Tibial nerve (tissue), 4 donors: Measurements from ENCODE around the gene RPL35A. TPM values are rescaled to one million over a fixed set of nuclear protein-coding genes. Genes with fewer than 3 reads are reported as not detected.

Experiments used
- DNase-seq, 2 donors: peaks; one replicate each; pipeline ENCODE4 v3.0.0-alpha.2; 2019; ENCODE audit warnings: low spot score in 2 of 2
- H3K27ac ChIP-seq, 4 donors: fragments of 200-600 bp; sonication (generic) in 3 of 4; one replicate each; pipeline ENCODE4 v1.5.1; 2017 to 2019; ENCODE audit warnings: mild to moderate bottlenecking in 1 of 4
- H3K27me3 ChIP-seq, 2 donors: fragments of 200-600 bp; sonication (generic) in 1 of 2; one replicate each; pipeline versions ENCODE4 v1.5.1 to v1.6.0; 2017 to 2019
- H3K36me3 ChIP-seq, 3 donors: fragments of 200-600 bp; sonication (generic); one replicate each; pipeline ENCODE4 v1.5.1; 2018 to 2019
- H3K4me1 ChIP-seq, 4 donors: fragments of 200-600 bp; sonication (generic) in 3 of 4; one replicate each; pipeline ENCODE4 v1.5.1; 2017 to 2019
- H3K4me3 ChIP-seq, 4 donors: fragments of 200-600 bp; sonication (generic) in 3 of 4; one replicate each; pipeline ENCODE4 v1.5.1; 2017 to 2019; ENCODE audit warnings: mild to moderate bottlenecking in 1 of 4, moderate library complexity in 1 of 4
- H3K9me3 ChIP-seq, 4 donors: fragments of 200-600 bp; sonication (generic) in 3 of 4; one replicate each; pipeline ENCODE4 v1.5.1; 2017 to 2019
- CTCF ChIP-seq, 5 experiments: fragments of 200-600 bp in 3 of 5; fragments of 450-650 bp in 2 of 5; sonication (generic) in 3 of 5; IDR thresholded peaks; one replicate each; pipeline ENCODE4 v1.5.1; 2016 to 2019; ENCODE audit warnings: antibody characterized with exemption in 5 of 5, mild to moderate bottlenecking in 3 of 5, moderate library complexity in 2 of 5
- EP300 ChIP-seq, 2 donors: sonication (generic); formaldehyde crosslinking; IDR thresholded peaks; one replicate each; pipeline ENCODE4 v1.6.1; 2017; ENCODE audit warnings: antibody characterized with exemption in 2 of 2, mild to moderate bottlenecking in 1 of 2
- POLR2A ChIP-seq, 2 donors: fragments of 450-650 bp; IDR thresholded peaks; one replicate each; pipeline ENCODE4 v1.6.1; 2017; ENCODE audit warnings: antibody characterized with exemption in 2 of 2, mild to moderate bottlenecking in 2 of 2, moderate library complexity in 2 of 2
- WGBS, 2 donors: methylation state at CpG; one replicate each; pipeline ENCODE4 v1.1.5; 2018; 5-methylcytosine and 5-hydroxymethylcytosine counted together
- total RNA-seq, 4 donors: library from RNA; depleted of rRNA; stranded (reverse); fragments of >200 nt; gene quantifications; one replicate each; pipeline ENCODE4 v1.1.0, GENCODE V29; 2016

Gene RPL35A
- total RNA-seq, 4 donors from 2014 or later, result 250 to 531 (median 413) TPM

- peaks cover 4 to 62% (median 39%) of the 10 kb centered on the region in 3 donors for H3K36me3 ChIP-seq
- no peak overlapping the region for H3K27ac ChIP-seq
- no peaks in the 10 kb centered on the region for H3K27me3 ChIP-seq
- no peak for DNase-seq
- H3K9me3 ChIP-seq, result no peaks in the 10 kb centered on the region
- H3K4me3 ChIP-seq, result no peak overlapping the region
- 61 to 63% methylated on average over 7 of the region's 7 CpGs for WGBS, 2 donors
- TF ChIP-seq CTCF (IDR thresholded peaks at IDR 0.05), result no peak
- peaks cover 0 to 68% (median 34%) of the 10 kb centered on the region in 4 donors for H3K4me1 ChIP-seq
These were observed 3.9 kb downstream of the RPL35A start for GRCh38 chr3:197953881-197954280.

GRCh38 chr3:197955892-197956477 lies 6.0 kb downstream of the RPL35A start:
- no peak overlapping the region for H3K27ac ChIP-seq
- no peaks in the 10 kb centered on the region for H3K27me3 ChIP-seq
- H3K4me3 ChIP-seq, result no peak overlapping the region
- DNase-seq, result no peak
- peaks cover 4 to 61% (median 37%) of the 10 kb centered on the region in 3 donors for H3K36me3 ChIP-seq
- H3K4me1 ChIP-seq, result peaks cover 0 to 71% (median 34%) of the 10 kb centered on the region in 4 donors
- TF ChIP-seq CTCF (IDR thresholded peaks at IDR 0.05), result no peak
- no peak for TF ChIP-seq EP300 (IDR thresholded peaks at IDR 0.05)
- TF ChIP-seq POLR2A (IDR thresholded peaks at IDR 0.05), result no peak
- WGBS, 2 donors, result 88 to 90% methylated on average over 4 of the region's 4 CpGs
- H3K9me3 ChIP-seq, result no peaks in the 10 kb centered on the region

GRCh38 chr3:197956626-197956988 lies 6.6 kb downstream of the RPL35A start:
- Histone ChIP-seq H3K9me3 (no peaks in the 10 kb centered on the region), H3K27ac (no peak overlapping the region), H3K27me3 (no peaks in the 10 kb centered on the region), H3K4me1 (peaks cover 0 to 71% (median 33%) of the 10 kb centered on the region in 4 donors), H3K36me3 (peaks cover 4 to 55% (median 33%) of the 10 kb centered on the region in 3 donors), H3K4me3 (no peak overlapping the region)
- 86 to 90% methylated on average over 2 of the region's 2 CpGs for WGBS, 2 donors
- TF ChIP-seq EP300 (IDR thresholded peaks at IDR 0.05) (no peak), POLR2A (IDR thresholded peaks at IDR 0.05) (no peak), CTCF (IDR thresholded peaks at IDR 0.05) (no peak)
- DNase-seq, result no peak

GRCh38 chr3:197957790-197958133 lies 7.8 kb downstream of the RPL35A start:
- no peaks in the 10 kb centered on the region for H3K9me3 ChIP-seq

More at GRCh38 chr3:197957790-197958133, 7.8 kb downstream of the RPL35A start:
- TF ChIP-seq EP300 (IDR thresholded peaks at IDR 0.05), result no peak
- TF ChIP-seq POLR2A (IDR thresholded peaks at IDR 0.05), result no peak
- TF ChIP-seq CTCF (IDR thresholded peaks at IDR 0.05), result no peak
- 81 to 85% methylated on average over 5 of the region's 5 CpGs for WGBS, 2 donors
- Histone ChIP-seq H3K27ac (peak overlapping the region in 2 of 4 donors; percentile 30 to 83), H3K27me3 (no peaks in the 10 kb centered on the region), H3K4me3 (no peak overlapping the region), H3K4me1 (peaks cover 0 to 60% (median 25%) of the 10 kb centered on the region in 4 donors), H3K36me3 (peaks cover 4 to 43% (median 26%) of the 10 kb centered on the region in 3 donors)
- no peak for DNase-seq
